Measurements from ENCODE around the gene ZMYND15. TPM values are rescaled to one million over a fixed set of nuclear protein-coding genes. Genes with fewer than 3 reads are reported as not detected.
A peak's percentile ranks its signal among the peaks of the same experiment; 100 is the strongest.
"Not testable (repeated sequence)": the region's sequence is repeated elsewhere in the genome, so short reads cannot be mapped to it uniquely, and the experiment has no call there.

Gene ZMYND15
- total RNA-seq, 1 experiment from 2014 or later: 2.8 TPM

- peak; percentile 5; the same call in 1 of the 2 replicates for ATAC-seq
- POLR2A ChIA-PET; H3K9me3 ChIP-seq (ENCODE audit: control insufficient read depth in 1 of 2, insufficient read depth in 1 of 2, low read depth in 1 of 2, low read length in 2 of 2); H3K9me2 ChIP-seq (ENCODE audit: insufficient read depth); DNase-seq (ENCODE audit: low read depth, low spot score); H3K27me3 ChIP-seq (ENCODE audit: insufficient read depth, low read length); CTCF ChIA-PET; intact Hi-C loops (cut with micrococcal nuclease); H2AFZ ChIP-seq (ENCODE audit: low read depth, low read length, poor library complexity, severe bottlenecking); RAD21 ChIA-PET (ENCODE audit: low non-redundant PET in 1 of 2, low total read pairs in 2 of 2, uncharacterized antibody in 2 of 2, unreplicated experiment in 2 of 2); H4K20me1 ChIP-seq (ENCODE audit: insufficient read depth); H3K36me3 ChIP-seq (ENCODE audit: control insufficient read depth in 1 of 2, insufficient read depth in 2 of 2, low read length in 2 of 2): not testable (repeated sequence)
- Histone ChIP-seq H3K4me2 (ENCODE audit: low read length) (peak overlapping the region; percentile 96), H3K4me3 (replicated peaks in 1 of 2; ENCODE audit: low read depth in 1 of 2, low read length in 2 of 2) (peak overlapping the region; percentile 99 to 100), H3K4me1 (ENCODE audit: control insufficient read depth in 1 of 2, insufficient read depth in 2 of 2, low read length in 2 of 2) (peaks cover 10 to 46% of the 10 kb centered on the region in 2 experiments), H3K79me2 (ENCODE audit: insufficient read depth, low read length) (peaks cover 53% of the 10 kb centered on the region), H3K9ac (ENCODE audit: low read length) (peak overlapping the region; percentile 100), H3K27ac (ENCODE audit: low read depth, low read length) (peak overlapping the region; percentile 72)
- BruUV-seq (replicated peaks): TSS peak; percentile 87
These were observed 35.1 kb upstream of the ZMYND15 start for GRCh38 chr17:4704574-4704907.

- intact Hi-C loops (cut with micrococcal nuclease): no loop called here
- no peaks in the 10 kb centered on the region for H3K9me3 ChIP-seq (ENCODE audit: control insufficient read depth in 1 of 2, insufficient read depth in 1 of 2, low read depth in 1 of 2, low read length in 2 of 2)
- no peaks in the 10 kb centered on the region for H3K9me2 ChIP-seq (ENCODE audit: insufficient read depth)
- H3K27ac ChIP-seq (ENCODE audit: low read depth, low read length): peak overlapping the region; percentile 72; the same call in 1 of the 2 replicates
- peak overlapping the region; percentile 100 for H3K9ac ChIP-seq (ENCODE audit: low read length)
- DNase-seq (ENCODE audit: low read depth, low spot score) (no peak), ATAC-seq (no peak)
- no peaks in the 10 kb centered on the region for H3K27me3 ChIP-seq (ENCODE audit: insufficient read depth, low read length)
- H3K4me2 ChIP-seq (ENCODE audit: low read length): peak overlapping the region; percentile 96
- ChIA-PET CTCF (no interaction called here), RAD21 (ENCODE audit: low non-redundant PET in 1 of 2, low total read pairs in 2 of 2, uncharacterized antibody in 2 of 2, unreplicated experiment in 2 of 2) (no interaction called here), POLR2A (no interaction called here)
- no peak overlapping the region for H2AFZ ChIP-seq (ENCODE audit: low read depth, low read length, poor library complexity, severe bottlenecking)
- peak overlapping the region; percentile 99 to 100 for H3K4me3 ChIP-seq (replicated peaks in 1 of 2; ENCODE audit: low read depth in 1 of 2, low read length in 2 of 2)
- peaks cover 12 to 51% of the 10 kb centered on the region in 2 experiments for H3K4me1 ChIP-seq (ENCODE audit: control insufficient read depth in 1 of 2, insufficient read depth in 2 of 2, low read length in 2 of 2)
- no peaks in the 10 kb centered on the region for H3K36me3 ChIP-seq (ENCODE audit: control insufficient read depth in 1 of 2, insufficient read depth in 2 of 2, low read length in 2 of 2)
- no TSS peak for BruUV-seq (replicated peaks)
- peaks cover 49% of the 10 kb centered on the region for H3K79me2 ChIP-seq (ENCODE audit: insufficient read depth, low read length)
- no peaks in the 10 kb centered on the region for H4K20me1 ChIP-seq (ENCODE audit: insufficient read depth)
- no peak for TF ChIP-seq EZH2phosphoT487 (IDR thresholded peaks at IDR 0.05; ENCODE audit: borderline replicate concordance)
- TF ChIP-seq ZBTB33 (IDR thresholded peaks at IDR 0.05; ENCODE audit: extremely low read depth, insufficient replicate concordance, low read length): no peak
- TF ChIP-seq ZNF274 (IDR thresholded peaks at IDR 0.05; ENCODE audit: low read depth, low read length): no peak
- no peak for TF ChIP-seq FOSL1 (IDR thresholded peaks at IDR 0.05; ENCODE audit: low read depth)
- no peak for TF ChIP-seq RAD21 (IDR thresholded peaks at IDR 0.05; ENCODE audit: low read depth)
- TF ChIP-seq POLR2A (IDR thresholded peaks at IDR 0.05; ENCODE audit: borderline replicate concordance, extremely low read depth, insufficient read depth, insufficient read length): no peak
- TF ChIP-seq CEBPB (IDR thresholded peaks at IDR 0.05; ENCODE audit: low read depth): no peak
- TF ChIP-seq MAX (IDR thresholded peaks at IDR 0.05): no peak
- TF ChIP-seq CBX3 (IDR thresholded peaks at IDR 0.05; ENCODE audit: low read depth): no peak
- TF ChIP-seq SP1 (IDR thresholded peaks at IDR 0.05; ENCODE audit: low read depth): no peak
- no peak for TF ChIP-seq SIN3A (IDR thresholded peaks at IDR 0.05; ENCODE audit: low read depth)
- no peak for TF ChIP-seq POLR2AphosphoS5 (IDR thresholded peaks at IDR 0.05; ENCODE audit: low read depth, low read length)
These were observed 34.6 kb upstream of the ZMYND15 start for GRCh38 chr17:4704991-4705390.
